HL-60 (cell line): ENCODE measurements around the gene SHISA8.

Experiments used
- CTCF ChIP-seq: IDR thresholded peaks from one replicate; pipeline ENCODE4 v1.5.1; 2011; ENCODE audit warnings: low read length, control low read depth, inconsistent platforms; ENCODE audit not compliant: insufficient read depth
- GABPA ChIP-seq: IDR thresholded peaks from 2 replicates; pipeline ENCODE4 v1.6.1; 2012; ENCODE audit warnings: low read depth
- POLR2AphosphoS5 ChIP-seq: IDR thresholded peaks from 2 replicates; pipeline ENCODE4 v1.6.1; 2012; ENCODE audit warnings: low read depth
- REST ChIP-seq: IDR thresholded peaks from 2 replicates; pipeline ENCODE4 v1.6.1; 2012; ENCODE audit warnings: low read depth; ENCODE audit not compliant: insufficient replicate concordance
- SPI1 ChIP-seq: IDR thresholded peaks from 2 replicates; pipeline ENCODE4 v1.6.1; 2012; ENCODE audit warnings: low read depth, mild to moderate bottlenecking, borderline replicate concordance

GRCh38 chr22:41917903-41918791 is 3.3 kb upstream of the SHISA8 start:
- TF ChIP-seq POLR2AphosphoS5 (no peak), CTCF (no peak), GABPA (no peak), SPI1 (peak; percentile 97), REST (no peak)
